Measurements from ENCODE around the gene MRGPRF.
"Not testable (repeated sequence)": the region's sequence is repeated elsewhere in the genome, so short reads cannot be mapped to it uniquely, and the experiment has no call there.

The MRGPRF gene

DNA sequence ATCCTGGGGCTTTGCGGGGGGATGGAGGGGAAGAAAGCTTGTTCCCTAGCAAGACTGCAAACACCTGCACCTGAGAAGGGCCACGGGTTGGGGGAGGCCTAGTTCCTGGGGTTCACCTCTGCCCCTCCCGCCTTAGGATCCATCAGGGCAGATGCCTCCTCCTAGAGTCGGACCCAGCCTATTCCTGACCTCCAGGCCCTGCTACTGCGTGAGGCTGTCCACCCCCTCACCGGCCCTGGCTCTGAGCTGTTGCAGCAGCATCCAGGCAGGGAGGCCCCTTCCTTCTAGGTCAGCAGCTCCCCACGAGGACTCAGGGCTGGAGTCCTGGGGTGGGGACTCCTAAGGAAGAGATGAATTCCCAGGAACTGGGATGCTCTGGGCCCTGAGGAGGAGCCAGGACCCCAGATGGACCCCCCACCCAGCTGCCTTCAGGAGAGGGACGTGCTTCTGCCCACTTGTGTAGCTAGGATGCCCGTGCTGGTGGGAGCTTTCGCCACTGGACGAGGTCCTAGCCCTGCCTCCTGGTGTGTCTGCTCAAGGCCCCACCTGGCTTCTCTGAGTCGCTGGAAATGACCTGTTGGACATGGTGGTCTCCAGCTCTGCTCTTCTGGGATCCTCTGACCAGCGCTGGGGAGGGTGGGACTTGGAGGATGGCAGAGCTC lies 10.3 kb downstream of the MRGPRF start:
- no peak for DNase-seq (ENCODE audit: low spot score)

DNA sequence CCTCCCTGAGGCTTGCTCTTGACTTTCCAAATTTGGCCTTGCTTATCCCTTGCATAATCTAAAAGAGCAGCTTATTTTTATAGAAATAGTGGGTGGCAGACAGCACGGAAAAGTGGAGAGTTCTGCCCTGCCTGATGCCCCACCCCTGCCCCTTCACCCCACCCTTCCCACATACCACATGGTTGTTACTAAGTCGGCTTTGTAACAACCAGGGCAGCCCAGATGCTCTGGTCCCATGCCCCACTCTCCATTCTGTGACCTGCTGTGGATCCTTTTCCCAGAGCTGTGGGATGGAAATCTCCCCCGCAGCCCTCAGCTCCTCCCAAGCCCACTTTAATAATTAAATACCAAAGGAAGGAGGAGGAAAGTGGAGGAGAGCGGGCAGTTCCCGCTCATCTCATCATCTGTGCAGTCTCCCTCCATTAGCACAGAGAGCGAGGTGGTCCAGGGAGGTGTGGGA lies 10.9 kb downstream of the MRGPRF start:
- DNase-seq (ENCODE audit: low spot score): no peak

DNA sequence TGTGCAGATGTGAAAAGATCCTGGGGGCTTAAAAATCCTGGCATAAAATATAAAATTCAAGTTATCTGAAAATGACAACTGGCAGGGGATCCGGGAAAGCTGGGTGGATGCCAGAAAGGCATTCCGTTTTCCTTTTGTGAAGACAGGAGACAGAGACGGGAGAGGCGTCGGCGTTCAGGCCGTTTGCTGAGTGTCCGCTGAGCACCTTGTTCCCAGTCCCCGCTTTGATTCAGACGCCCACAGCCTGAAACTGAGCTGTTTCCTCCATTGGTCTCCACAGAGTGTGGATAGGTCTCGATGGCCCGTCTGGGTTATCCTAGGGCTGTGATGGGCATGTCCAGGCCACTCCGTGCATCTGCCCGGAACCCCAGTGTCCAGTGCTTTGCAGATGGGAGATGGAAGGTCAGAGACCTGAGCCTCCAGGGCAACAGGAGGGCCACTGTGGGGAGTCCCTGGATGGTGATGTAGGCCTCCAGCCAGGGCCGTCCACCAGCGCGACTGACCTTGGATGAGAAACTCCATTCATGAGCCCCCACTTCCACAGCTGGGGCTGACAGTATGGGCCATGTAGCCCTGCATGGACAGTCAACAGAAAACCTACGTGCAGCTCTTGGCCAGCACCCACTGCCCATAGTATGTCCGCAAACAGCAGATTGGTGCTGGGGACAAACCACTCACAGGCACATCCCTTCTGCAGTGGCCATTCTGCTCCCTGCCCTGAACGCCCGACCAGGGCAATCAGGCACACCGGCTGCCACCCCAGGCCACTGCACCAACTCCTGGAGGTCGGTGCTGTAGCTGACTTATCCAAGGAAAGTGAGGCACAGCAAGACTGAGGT lies 11.6 kb downstream of the MRGPRF start:
- no peak for DNase-seq (ENCODE audit: low spot score)

DNA sequence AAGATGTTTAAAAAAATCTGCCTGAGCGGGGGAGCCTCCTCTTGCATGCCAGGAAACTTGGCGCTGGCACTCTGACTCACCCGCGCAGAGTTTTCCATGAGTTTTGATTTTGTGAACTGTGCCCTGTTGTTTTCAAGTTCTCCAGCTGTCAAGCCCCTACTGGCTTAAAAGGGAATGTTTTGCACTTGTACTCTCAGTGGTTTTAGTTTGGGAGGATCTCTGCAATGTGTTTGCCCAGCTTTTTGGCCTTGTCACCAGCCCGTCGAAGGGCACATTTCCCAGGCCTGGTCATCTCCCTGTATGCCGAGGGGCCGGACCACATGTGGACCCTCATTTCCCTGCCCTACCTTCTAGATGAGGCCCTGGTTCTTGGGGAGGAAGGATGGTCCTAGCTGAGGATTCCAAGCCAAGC lies 12.2 kb downstream of the MRGPRF start:
- no peak for DNase-seq (ENCODE audit: low spot score)

DNA sequence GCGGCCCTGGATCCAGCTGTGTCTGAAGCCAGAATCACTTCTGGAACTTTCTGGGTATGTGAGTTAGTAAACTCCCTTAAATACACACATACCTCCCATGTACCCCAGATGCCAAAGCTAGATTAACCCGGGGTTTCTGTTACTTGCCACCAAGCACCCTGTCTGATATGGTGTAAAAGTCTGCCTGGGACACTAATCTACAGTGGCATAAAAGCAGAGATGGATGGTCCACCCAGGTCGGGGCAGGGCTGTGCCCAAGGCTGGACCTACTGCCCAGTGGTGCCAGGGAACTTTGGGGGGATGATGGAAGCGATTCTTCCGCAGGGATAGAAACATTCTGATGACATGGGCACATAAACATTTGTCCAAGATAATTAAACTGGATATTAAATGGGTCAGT lies 12.7 kb downstream of the MRGPRF start:
- DNase-seq (ENCODE audit: low spot score): no peak

DNA sequence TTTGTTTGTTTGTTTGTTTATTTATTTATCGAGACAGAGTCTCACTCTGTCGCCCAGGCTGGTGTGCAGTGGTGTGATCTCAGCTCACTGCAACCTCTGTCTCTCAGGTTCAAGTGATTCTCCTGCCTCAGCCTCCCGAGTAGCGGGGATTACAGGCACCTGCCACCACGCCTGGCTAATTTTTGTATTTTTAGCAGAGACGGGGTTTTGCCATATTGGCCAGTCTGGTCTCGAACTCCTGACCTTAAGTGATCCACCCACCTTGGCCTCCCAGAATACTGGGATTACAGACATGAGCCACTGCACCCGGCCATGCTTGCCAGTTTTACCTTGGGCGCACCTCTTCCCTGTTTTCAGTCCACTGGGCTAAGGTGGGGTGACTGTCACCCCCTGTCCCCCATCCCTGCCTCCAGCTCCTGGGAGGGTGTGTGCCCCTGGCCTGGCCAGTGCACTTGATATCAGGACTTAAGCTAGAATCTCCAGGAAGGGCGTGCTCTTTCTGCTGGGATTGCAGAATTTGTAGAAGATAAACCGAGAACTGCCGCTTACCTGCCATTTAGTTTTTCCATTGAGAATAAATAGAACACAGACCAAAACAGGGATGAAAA lies 13.2 kb downstream of the MRGPRF start:
- not testable (repeated sequence) for DNase-seq (ENCODE audit: low spot score)

DNA sequence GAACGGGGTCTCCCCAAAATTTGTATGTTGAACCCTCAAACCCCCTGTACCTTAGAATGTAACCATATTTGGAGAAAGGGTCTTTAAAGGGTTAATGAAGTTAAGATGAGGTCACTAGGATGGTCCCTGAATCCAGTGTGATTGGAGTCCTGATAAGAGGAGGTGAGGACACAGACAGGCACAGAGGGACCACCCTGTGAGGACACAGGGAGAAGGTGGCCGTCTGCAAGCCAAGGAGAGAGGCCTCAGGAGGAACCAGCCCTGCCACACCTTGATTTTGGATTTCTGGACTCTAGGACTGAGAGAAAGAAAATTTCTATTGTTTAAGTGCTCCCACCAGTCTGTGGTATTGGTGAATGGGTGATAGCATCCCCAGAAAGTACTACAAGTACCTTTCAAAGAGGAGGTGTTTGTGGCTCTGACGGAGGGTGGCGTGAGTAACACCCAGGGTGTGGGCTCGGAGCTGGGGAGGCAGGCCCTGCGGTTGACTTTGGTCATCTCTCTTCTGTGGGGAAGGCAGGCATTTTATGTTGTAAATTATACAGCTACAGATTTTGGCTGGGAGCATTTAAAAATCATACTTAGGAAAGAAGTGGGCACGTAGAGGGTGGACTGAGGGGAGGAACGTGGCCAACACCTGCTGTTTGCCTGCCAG lies 13.8 kb downstream of the MRGPRF start:
- DNase-seq (ENCODE audit: low spot score): peak; percentile 49

DNA sequence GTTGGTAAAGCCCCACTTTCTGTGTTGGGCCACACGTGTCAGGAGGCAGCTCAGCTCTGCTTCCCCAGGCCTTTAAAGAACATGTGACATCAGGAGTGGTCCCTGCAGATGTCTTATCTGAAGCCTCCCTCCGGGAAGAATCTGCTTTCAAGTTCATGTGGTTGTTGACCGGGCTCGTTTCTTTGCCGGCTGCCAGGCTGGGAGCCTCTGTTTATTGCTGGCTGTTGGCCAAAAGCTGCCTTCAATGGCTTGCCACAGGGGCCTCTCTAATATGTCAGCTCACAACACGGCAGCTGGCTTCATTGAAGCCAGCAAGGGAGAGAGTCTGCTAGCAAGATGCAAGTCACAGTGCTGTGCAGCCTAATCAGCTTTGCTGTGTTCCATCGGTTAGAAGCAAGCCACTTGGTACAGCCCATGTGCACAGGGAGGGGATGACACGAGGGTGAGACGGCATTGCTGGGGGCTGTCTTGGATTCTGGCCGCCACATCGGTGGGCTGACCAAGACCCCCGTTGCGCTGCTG lies 14.6 kb downstream of the MRGPRF start:
- DNase-seq (ENCODE audit: low spot score): peak; percentile 83

DNA sequence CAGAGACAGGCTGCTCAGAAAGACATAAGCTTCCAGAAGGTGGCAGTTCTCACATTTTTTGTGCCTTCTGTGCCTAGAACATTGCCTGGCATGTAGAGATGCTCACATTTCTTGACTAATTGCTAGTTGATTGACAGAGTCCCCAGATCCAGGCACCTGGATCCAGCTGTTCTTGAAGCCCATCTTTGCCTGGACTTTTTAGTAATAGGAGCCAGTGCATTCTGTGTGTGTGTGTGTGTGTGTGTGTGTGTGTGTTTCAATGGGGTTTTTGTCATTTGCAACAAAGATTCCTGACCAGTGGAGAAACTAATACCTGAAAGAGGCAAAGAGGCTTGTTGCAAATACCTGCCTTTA lies 15.1 kb downstream of the MRGPRF start:
- DNase-seq (ENCODE audit: low spot score): no peak

DNA sequence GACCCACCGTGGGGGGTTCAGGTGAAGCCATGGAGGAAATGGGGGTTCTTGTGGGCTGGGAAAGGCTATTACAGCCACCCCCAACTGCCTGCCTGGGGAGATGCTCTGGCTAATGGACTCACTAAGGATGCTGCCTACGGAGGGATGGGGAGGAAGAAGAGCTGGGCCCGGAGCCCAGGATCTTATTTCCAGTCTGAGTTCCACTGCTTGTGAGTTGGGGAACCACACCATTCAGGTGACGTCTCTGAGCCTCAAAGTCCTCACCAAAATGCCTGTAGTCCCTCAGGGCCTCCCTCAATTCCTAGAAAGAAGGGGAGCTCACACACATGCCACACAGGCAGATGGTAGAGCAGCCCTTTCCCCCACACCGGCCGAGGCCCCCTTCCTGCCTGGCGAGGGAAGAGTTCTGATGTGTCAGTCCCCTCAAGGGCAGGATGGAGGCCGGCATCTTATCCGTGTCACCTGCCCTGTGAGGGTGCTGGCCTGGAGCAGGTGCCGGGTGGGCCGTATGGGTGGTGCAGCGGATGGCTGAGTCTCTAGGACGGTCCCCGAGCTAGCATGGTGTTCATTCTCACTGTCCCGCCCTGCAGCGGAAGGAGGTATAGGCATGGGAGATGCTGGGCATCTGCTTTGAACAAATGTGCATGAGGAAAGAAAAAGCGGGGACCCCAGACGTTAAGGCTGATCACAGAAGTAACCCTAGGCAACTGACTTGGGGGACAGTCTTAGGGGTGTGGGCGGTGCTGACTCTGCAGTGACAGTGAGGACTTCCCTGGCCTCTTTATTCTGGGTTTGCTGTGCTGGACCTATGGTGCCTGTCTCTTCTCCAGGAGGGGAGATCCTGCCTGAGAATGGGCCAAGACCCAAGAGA lies 15.7 kb downstream of the MRGPRF start:
- DNase-seq (ENCODE audit: low spot score): no peak

DNA sequence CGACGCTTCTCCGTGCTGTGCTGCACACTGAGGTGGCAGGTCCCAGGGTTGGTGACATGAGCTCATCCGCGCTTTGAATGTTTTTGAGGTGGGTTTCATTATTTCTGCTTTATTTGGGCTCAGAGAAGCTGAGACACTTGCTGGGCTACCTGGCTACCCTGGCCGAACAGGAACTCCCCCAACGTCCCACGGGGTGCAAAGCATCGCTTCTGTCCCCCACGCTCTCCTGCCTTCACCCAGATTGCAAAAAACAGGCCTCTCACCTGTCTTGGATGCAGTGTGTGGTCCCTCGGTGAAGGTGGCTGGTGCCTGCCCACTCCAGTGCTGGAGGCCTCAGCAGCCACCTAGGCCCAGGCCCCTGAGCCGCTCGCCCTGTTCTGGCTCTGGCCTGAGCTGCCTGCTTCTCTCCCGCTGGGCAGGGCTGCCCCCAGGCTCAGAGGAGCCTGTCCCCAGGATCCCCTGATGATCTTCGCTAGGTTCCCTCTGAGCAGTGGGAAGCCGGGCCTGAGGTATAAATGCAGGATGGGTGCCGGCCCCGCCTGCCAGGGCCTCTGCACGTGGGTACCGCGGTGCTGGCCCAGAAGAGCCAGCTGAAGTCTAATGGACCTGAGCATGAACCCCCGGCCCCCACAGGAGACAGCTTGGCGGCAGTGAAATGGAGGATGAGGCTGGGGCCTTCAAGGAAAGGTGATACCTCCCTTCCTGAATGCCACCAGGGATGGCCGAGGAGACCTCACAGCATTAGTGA lies 16.5 kb downstream of the MRGPRF start:
- DNase-seq (ENCODE audit: low spot score): no peak

DNA sequence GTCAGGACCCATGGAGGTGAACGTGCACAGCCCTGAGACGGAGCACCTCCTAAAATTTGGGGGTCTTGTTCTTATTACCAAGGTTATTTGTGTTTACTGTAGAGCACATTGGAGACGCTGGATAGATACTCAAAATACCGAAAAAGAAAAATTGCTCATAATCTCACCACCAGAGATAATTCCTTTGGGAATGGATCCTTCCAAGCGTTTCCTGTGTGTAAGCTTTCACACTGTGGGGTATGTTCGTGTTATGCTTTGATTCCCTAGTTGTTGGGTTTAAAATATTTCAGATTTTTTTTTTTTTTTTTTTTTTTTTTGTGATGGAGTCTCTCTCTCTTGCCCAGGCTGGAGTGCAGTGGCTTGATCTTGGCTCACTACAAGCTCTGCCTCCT lies 18.2 kb downstream of the MRGPRF start:
- DNase-seq (ENCODE audit: low spot score): no peak

DNA sequence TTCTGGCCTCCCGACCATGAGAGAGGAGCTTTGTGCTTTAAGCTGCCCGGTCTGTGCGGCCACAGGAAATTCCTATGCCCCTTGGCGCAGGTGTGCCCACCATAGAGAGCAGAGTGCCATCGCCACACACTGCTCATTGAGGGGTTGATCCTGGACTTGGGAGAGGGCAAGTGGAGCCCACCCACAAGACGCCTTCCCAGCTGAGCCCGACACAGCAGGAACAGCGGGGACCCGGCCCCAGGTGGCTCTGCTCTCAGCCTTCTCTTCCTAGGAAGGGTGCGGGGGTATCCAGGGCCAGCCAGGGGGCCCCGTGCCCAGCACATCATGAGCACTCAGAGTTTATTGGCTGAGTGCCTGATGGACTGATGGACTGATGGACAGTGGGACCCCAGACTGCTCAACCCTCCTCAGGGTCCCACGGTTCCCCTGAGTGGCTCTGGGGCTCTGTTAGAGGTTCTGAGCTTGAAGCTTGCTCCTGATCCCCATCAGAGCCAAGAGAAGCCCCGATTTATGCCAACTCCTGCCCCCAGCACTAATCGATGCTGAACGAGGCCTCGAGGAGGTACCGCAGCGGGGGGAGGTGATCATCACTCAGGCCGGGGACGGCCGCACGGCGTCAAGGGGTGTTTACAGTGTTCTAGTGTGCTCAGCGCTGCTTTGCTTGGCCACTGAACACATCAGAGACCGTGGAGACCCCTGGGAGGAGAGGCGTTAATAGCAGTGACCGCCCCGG lies 18.7 kb downstream of the MRGPRF start:
- DNase-seq (ENCODE audit: low spot score): no peak

DNA sequence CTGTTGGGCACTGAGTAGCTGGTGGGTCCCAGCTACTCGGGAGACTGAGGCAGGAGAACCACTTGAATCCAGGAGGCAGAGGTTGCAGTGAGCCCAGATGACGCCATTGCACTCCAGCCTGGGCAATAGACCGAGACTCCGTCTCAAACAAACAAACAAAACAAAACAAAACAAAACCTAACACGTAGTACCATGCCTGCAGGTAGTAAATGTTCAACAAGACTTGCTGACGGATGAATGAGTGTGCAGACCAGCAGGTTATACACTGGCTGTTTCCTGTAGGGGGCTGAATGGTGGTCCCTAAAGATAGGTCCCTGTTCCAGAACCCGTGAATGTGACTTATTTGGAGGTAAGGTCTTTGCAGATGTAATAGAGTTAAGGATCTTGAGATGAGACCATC lies 19.5 kb downstream of the MRGPRF start:
- DNase-seq (ENCODE audit: low spot score): no peak

DNA sequence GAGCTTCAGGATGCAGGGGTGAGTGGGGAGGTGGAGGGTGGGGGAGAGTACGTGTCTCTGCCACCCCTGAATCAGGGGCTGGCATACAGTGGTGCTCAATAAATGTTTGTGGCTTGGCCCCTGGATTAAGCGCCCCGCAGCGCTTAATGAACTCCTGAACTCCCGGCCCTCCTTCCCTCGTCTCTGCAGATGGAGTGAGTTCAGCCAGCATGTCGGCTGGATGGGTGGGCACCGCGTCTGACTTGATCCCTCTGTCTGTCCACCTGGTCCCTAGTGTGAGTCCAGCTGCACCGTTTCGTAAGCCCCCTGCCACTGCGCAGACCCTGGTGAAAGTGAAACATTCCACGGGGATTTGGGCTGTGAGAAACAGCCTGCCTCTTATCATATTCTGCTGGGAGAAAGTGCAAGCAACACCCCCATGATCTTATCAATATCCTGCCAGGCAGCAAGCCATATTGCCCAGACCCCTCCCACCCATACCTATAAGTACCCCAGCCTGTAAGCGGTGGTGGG lies 20.2 kb downstream of the MRGPRF start:
- DNase-seq (ENCODE audit: low spot score): no peak

DNA sequence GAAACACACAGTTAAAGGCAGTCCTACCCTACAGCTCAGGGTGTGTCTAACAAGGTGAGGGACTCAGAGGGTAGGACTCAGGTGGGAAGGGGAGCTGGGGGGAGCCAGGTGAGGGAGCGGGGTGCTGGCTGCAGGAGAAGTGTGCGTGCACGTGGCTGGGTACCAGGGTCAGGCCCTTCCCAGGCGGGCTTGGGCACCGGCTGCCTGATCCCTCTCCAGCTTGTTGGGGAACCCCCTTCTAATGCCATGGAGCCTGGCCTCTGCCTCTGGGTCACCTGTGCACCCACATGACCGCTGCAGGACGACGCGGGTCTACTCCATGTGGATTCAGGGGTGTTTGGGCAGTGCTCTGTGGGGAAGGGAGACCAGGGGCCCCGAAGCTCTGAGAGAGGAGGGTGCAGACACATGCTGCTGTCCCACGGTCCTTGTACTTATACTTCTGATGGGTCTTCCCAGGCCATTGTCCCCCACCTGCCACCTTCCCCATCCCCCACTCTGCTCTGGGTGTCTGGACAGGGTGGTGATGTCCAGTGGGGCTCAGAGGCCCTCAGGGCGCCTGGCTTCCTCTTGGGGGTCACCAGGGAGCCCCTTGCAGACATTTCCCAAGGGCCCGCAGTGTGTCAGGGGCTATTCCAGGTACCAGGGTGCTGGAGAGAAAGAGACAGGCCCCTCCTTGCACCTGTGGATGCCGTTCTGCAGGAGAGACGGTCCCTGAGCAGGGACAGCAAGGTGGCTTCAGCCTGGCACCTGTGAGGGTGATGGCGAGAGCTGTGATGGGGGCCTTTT lies 21.9 kb downstream of the MRGPRF start:
- DNase-seq (ENCODE audit: low spot score): no peak

DNA sequence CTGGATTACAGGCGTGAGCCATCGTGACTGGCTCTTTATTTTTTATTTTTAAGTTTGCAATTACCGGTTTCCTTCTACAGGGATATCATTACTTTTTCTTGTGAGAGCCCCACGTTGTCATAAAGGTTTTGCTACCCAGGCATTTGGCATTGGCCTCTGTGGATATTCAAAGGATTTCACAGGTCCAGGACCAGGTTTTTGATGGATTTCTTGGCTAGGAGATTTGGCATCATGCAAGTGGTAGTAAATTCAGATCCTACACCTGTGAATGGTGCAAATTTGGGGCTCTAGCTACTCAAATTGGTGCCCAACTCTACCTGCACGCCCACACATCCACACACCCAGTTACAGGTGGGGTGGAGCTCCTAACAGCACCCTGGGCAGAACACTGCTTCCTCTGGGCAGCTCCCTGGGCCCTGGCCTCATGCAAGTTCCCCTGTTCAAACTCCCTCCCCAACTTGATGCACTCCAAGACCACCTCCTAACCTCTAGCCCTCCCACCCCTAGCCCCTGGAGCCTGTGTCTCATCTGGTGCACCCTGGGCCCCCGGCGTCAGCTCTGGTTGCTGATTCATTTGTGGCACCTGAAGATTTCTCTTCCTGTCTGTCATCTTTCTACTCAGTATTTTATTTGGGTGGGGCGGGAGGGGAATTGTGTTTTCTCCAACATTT lies 23.0 kb downstream of the MRGPRF start:
- no peak for DNase-seq (ENCODE audit: low spot score)

DNA sequence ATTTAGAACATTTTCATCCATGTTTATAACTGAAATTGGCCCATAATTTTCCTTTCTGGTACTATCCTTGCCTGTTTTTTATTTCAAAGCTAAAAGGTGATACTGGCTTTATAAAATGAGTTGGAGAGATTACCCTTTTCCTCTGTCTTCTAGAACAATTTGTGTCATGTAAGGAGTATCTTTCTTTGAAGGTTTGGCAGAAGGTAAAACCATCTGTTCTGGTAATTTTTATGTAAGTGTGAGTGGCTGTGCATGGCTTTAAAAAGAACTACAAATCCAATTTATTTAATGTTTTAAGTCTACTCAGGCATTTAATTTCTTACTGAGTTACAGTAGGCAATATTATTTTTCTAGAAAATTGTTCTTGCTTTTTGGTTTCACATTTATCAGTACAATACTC lies 24.6 kb downstream of the MRGPRF start:
- DNase-seq (ENCODE audit: low spot score): no peak
